CMK (cell line): Measurements from ENCODE around the gene SUFU.
A peak's percentile ranks its signal among the peaks of the same experiment; 100 is the strongest.

ENCODE experiments used
- DNase-seq: peaks from one replicate; pipeline ENCODE4 v3.0.0-alpha.2; 2010; ENCODE audit warnings: low read depth

Gene SUFU

GRCh38 chr10:102673819-102674511, 170.2 kb downstream of the SUFU start:
- DNase-seq = peak; percentile 82

DNA sequence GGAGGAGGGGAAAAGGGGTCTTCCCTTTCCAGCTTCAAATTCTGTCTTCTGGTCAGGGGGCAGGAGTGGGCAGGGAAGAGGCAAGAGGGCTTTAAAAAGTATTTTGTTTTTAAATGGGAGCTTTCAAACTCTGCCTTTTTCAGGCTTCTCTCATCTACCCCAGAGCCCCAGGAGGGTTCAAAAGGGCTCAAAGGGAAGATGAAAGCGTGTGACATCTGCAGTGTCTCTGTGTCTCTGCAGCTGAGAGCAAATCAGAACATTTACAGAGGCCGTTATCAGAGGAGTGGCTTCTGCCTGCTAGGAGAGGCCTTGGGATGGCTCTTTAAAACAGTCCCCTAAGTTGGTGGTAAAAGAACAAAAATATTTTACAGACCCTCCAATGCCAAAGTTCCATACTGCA, 170.8 kb downstream of the SUFU start:
- no peak for DNase-seq

DNA sequence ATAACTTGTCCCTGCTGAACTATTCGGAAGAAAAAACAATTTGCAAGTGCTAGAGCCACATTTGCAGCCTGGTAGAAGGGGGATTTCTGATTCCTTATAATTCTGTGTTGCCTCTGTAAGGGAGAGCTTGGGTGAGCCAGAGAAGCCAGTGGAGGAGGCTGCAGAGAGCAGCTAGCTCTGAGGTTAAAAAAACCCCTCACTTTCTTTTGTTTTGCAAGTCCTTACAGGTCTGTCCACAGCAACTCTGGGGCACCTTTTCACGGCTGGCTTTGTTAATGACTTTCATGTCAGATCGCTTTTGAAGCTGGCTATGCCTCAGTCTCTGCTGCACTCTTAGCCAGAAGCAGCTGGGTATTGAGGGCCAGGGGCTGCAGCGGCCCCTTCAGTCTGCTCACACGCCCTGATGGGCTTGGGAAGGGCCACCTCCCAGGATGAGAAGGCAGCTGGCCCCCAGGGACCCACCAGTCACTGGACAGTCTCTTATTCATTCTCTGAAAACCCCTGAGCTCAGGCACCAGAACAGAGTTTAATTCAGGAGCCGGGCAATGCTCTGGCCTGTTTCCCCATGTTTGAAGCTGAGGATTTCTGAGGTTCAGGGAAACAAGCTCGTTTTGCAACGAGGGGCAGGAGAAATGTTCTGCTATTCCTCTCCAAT, 171.4 kb downstream of the SUFU start:
- DNase-seq = no peak

DNA sequence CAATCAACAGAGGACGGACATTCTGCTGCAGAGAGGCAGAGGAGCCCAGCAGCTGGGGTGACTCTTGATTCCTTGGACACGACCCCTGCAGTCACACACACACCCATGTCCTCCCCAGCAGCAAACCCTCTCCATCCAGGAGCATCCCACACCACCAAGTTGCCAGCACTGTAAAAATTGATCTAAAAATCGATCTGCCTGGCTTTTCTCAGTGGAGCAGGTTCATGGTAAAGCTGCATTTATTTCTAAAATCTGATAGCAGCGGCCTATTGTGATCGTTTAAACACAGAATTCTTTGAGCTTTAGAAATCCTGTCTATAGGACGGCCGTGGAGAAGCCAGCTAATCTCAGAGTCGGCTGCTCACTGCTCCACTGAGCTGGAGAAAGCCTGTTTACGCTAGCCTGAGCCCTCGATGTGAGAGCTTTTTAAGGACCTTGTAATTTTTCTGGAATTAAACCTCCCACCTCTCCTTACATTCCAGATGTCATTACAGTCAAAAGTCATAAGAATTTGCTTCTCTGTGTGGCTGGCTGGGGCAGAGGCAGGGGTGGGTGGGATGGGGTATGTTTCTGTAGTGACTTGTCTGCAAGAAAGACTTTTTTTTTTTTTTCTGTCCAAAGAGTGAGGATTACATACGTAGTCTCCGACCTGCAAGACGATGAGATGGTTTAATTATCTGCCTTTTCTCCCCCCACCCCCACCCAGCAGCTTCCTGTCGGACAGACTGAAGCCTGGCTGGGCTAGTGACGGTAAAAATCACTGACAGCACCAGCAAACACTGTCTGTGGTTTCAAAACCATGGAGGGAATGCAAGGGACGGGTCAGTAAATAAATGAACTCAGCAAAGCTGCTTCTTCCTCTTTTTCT, 172.1 kb downstream of the SUFU start:
- peak; percentile 20 for DNase-seq

DNA sequence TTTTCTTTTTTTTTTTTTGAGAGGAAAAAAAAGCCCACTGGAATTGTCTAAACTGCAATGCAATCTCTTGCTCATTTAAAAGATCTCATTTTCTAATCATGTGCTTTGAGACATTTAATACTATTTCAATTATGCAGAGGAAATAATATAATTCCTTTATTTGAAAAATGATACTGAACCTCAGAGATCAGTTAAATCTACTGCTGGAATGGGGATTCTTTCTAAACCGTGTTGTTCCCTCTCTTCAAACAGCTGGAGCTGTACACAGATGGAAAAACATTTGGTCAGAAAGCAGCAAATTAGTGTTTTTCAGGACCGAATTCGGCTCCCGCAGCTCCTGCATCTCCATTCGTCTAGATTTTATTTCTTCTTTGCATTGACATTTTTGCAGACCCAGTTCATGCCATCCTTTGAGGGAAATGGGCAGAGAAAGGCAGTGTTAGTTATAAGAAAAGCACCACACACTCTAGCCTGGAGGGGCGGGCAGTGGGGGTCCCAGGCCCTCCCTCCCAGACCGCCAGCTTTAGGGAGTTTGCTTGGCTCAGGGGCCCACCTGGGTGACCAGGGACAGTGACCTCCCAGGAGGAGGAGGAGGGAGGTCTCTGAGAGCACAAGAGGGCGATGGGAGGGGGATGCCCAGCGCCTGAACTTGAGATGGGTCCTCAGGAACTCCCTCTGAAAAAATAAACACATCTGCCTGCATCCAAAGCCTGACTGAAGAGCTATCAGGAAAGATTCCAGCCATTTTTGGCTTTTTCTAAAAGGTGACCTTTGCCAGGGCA, 173.0 kb downstream of the SUFU start:
- no peak for DNase-seq

GRCh38 chr10:102677331-102678067, 173.7 kb downstream of the SUFU start:
- no peak for DNase-seq

DNA sequence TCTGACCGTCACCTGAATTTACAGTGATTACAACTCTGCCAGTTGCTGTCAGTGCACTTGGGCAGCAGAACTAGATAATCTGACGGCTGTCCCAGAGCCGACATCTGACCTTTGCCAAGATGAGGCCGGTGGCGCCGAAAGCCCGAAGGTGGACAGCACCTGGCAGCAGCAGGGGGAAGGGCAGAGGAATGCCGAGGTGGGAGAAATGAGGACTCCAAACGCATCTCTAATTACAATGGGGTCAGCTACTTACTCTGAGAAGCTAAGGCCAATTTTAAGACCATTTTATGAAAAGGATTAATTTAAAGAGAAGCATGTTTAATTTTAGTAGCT, 174.3 kb downstream of the SUFU start:
- DNase-seq = no peak

- no peak for DNase-seq
Observed at GRCh38 chr10:102678842-102679289, 175.1 kb downstream of the SUFU start.

GRCh38 chr10:102679596-102679995, 175.8 kb downstream of the SUFU start:
- no peak for DNase-seq

DNA sequence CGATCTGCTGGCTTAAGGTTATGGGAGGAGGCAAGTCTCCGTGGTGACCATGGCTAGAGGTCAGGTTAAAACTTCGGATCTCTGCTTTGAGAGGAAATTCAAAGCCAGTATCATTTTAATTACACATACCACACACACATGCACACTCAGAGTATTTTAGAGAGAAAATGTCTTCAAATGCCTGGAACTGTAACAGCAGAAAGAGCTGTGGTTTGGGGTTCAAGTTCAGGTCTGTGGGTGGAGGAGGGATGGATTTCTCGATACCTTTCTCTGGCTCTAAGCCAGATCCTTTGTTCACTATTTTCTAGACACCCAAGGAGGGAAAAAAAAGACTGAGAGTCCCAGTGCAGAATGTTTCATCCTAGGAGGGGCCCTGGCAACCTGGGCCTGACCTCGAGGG, 177.9 kb downstream of the SUFU start:
- no peak for DNase-seq

GRCh38 chr10:102682416-102682815, 178.6 kb downstream of the SUFU start:
- DNase-seq = no peak

DNA sequence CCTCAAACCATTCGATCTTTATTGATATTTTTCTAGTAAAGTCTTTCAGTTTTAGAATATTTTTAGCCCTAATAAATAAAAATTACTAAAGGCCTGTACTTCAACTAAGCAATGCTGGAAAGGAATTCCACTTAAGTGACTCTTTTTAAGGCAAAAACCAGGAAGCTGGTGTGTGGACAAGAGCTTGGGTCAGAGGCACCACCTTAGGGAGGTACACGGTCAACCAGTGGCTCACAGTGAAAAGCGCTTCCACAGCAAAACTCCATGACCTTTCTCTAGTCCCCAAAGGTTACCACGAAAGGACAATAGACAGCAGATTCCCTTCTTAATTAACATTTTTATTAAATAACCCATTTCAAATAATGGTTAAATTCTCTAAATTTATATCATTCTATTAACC, 179.2 kb downstream of the SUFU start:
- DNase-seq = no peak
